GM12874 (cell line): Measurements from ENCODE around the gene SLC25A51.

Experiments
- CTCF ChIP-seq: IDR thresholded peaks from 2 replicates; pipeline ENCODE4 v1.5.1; 2011; ENCODE audit warnings: low read depth, mild to moderate bottlenecking, control low read depth, low read length, moderate library complexity; ENCODE audit not compliant: insufficient read depth

SLC25A51 gene

GRCh38 chr9:37918665-37919170, 14.8 kb upstream of the SLC25A51 start:
- no peak for TF ChIP-seq CTCF

GRCh38 chr9:37917801-37918664, 14.1 kb upstream of the SLC25A51 start:
- TF ChIP-seq CTCF: no peak

GRCh38 chr9:37917313-37917731, 13.4 kb upstream of the SLC25A51 start:
- TF ChIP-seq CTCF: no peak

- TF ChIP-seq CTCF: no peak
Observed at GRCh38 chr9:37916471-37917312, 12.8 kb upstream of the SLC25A51 start.

DNA sequence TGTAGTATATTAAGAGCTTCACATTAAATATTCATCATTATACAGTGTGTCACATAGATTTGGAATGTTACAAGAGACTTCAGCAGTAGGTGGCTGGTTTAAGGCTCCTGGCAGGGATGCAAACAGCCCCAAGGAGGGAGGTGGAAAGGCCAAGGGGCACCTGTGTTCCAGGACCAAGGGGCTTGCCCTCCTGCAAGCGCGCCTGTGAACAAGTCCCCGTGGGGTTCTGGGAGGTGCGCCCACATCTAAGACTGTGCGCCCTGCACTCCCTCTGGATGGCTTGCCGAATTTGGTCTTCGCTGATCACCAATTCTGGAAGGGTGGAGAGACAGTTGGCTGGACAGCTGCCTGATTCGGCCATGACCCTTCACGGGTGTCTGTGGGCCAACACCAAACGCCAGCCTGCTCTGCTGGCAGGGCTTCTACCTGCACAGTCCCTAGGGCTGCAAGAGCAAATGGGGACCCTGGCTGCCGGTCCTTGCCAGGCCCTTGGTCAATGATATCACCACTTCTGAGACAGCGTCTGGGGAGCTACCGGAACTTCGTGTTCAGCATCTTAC, 12.1 kb upstream of the SLC25A51 start:
- no peak for TF ChIP-seq CTCF

DNA sequence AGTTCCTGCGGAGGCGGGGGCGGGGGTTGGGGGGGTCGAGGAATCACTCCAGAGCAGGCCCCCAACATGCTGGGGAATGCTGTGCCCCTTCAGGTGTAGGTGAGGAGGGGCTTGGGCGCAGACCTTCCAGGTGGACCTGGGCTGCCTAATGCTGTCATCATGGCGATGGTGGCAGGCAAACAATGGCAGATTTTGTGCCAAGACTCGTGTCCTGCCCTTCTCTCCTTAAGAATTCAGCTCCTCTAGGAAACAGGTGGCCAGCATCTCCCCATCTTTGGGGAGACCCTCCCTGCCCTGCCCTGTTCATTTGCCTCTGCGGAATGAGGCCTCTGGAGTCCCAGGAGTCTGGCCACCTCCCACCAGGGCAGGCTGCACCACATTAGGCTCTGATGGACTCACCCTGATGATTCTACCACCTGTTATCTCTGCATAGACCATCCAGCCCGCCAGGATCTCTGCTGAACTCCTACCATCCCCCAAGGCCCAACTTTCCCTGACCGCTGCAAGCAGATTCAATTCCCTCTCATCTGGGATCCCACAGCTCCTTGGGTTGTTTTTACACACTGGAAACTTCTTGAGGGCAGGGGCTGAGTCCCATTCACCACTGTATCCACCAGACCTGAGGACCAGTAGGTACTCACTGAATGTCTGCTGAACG, 10.9 kb upstream of the SLC25A51 start:
- no peak for TF ChIP-seq CTCF

DNA sequence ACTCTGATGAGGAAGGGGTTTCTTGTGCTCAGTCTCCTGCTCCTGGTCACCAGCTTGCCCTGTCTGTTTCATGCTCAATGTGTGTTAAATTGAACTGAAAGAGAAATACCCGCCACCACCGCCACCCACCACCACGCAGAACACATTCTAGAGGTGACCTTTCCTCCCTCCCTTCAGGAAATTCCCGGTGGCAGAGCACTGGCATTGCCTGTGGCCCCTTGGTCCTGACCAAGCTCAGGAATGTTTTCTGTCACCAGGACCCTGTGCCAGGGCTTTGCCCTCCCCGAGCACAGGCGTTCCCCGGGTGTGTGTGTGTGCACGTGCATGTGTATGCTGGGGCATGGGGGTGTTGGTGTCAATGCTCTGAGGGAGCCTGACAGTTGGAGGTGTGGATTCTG, 10.2 kb upstream of the SLC25A51 start:
- no peak for TF ChIP-seq CTCF
